GM18502 (cell line): Measurements from ENCODE around the gene MZF1.
"Not testable (repeated sequence)": the region's sequence is repeated elsewhere in the genome, so short reads cannot be mapped to it uniquely, and the experiment has no call there.

Experiments used
- ATAC-seq: cut with Tn5 transposase; IDR thresholded peaks from one replicate; pipeline ENCODE4 v1.9.1; 2021; ENCODE audit warnings: mild to moderate bottlenecking; ENCODE audit not compliant: unreplicated experiment, poor library complexity

The MZF1 gene

DNA sequence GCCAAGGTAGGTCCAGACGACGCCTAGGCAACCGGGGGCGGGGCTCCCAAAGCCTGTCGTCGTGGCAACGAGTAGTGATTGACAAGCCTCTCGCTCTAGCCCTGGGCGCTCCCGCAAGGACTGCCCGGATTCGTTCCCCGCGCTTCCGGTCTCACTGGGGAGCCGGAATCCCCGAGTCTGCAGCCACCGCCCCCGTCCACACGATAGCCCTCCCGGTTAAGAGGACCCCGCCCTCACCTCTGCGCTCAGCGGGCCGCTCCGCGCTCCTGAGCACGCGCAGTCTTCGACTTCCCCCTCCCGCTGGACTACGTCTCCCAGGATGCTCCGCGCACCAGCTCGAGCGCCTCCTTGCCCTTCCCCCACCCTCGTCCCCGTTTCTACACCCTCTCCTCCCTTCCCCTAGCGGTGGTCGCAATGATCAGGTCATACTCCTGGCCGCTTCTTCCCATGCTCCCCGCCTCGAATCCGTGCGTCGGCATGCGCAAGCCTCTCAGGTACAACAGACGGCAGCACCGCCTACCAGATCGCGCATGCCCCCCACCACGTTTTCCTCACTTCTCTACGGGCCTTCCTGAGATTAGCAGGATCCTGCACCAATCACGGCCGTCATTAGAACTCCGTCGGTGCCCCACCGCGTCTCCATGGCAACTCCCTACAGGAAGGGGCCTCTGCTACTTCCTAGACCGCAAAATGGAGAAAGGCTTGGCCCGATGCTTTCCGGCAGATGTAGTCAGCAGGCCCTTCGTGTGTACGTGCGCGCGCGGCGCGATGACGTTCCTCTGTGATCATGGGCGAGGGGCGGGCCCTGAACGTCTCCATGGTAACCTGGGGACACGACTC is at the start of gene MZF1:
MZF1 (minus strand) TSS at position 518 of the 840 bp plus-strand sequence. CDS start 1,946 bp downstream, outside the sequence.
- peak; percentile 56 for ATAC-seq

DNA sequence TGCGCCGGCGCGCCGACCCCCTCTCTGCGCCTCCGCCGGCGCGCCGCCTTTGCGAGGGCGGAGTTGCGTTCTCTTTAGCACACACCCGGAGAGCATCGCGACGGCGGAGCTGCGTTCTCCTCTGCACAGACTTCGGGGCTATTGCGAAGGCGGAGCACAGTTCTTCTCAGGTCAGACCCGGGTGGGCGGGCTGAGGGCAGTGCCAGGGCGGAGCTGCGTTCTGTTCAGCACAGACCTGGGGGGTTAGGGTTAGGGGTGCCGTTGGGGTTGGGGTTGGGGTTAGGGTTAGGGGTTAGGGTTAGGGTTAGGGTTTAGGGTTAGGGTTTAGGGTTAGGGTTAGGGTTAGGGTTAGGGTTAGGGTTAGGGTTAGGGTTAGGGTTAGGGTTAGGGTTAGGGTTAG is 34.1 kb upstream of the MZF1 start:
- ATAC-seq = not testable (repeated sequence)

- ATAC-seq = not testable (repeated sequence)
Measured at GRCh38 chr19:58606251-58606896, 33.2 kb upstream of the MZF1 start.

- no peak for ATAC-seq
Measured at GRCh38 chr19:58586133-58586765, 13.1 kb upstream of the MZF1 start.

- no peak for ATAC-seq
Measured at GRCh38 chr19:58585442-58586132, 12.5 kb upstream of the MZF1 start.

DNA sequence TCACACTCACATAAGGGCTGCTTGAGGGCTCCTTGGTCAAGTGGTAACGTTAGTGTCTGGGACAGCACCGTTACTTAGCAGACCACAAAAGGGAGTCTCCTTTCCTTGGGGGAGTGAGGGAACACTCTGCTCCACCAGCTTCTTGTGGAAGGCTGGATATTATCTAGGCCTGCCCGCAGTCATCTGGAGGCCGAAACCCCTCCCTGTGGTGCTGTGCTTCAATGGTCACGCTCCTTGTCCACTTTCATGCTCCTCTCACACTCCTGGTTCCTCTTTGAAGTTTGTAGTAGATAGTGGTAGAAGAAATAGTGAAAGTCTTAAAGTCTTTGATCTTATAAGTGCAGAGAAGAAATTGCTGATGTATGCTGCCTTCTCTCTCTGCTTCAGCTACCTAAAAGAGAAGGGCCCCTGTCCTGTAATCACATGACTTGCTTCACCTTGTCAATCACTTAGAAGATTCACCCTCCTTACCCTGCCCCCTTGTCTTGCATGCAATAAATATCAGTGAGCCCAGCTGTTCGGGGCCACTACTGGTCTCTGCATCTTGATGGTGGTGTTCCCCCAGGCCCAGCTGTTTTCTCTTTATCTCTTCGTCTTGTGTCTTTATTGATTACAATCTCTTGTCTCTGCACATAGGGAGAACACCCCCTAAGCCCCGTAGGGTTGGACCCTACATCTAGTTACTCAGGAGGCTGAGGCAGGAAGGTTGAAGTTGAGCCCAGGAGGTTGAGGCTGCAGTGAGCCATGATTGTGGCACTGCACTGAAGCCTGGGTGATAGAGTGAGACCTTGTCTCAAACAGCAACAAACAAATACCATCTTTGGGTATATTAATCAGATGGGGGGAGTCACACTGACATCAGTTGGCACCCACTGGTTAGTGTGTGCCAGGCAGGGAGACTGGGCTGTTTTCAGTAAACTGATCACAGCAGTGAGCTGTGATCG is 11.6 kb upstream of the MZF1 start:
- ATAC-seq = no peak

DNA sequence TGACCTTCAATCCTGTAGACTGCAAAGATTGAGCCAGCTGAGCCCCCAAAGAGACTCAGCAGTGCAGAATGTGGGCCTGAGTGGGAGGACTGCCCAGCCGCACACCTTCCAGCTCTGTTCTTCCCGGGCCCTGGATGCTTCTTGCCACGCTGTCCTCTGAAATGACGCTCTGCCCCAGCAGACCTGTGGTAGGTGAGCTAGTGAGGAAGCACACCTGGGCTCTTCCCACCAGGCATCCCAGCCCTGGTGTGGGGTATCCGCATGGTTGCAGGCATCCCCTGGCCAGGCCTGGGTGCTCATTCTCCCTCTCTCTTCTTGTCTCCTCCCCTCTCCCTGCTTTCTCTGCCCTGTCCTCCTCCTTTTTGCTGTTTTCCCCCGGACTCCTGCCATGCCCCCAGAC is 9.8 kb upstream of the MZF1 start:
- ATAC-seq = no peak

DNA sequence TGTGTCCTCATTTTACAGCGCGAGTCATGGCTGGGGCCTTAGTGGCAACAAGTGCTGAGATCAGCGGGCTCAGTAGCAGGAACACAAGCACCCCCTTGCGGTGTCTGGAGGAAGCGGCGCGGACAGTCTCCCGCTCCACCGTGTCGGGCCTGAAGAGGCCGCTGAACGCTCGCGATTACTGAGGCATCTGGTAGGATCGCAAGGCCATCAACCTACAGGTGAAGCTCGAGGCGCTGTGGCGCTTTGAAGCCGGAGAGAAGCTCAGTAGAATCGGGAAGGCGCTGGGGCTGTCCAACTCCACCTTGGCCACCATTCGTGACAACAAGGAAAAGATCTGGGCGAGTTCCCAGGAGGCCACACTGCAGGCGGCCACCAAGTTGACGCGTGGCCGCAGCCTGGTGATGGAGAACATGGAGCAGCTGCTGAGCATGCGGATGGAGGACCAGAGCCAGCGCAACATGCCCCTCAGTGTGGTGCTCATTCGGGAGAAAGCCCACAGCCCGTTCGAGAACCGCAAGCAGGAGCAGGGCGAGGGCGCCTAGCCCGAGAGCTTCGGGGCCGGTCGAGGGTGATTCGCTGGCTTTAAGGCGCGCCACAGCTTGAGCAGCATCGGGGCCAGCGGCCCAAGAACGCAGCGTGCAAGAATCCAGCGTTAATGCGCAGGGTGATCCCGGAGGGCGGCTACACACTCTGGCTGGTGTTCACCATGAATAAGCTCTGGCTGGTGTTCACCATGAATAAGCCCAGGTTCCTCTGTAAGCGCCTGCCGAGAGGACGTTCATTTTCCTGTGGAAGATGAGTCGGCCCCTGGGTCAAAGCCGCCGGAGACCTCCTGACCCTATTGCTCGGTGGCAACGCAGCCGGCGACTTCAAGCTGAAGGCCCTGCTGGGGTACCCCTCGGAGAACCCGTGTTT is 8.3 kb upstream of the MZF1 start:
- ATAC-seq = no peak

GRCh38 chr19:58579473-58580142 is 6.5 kb upstream of the MZF1 start:
- ATAC-seq = no peak

GRCh38 chr19:58578012-58578925 is 5.1 kb upstream of the MZF1 start:
- ATAC-seq = no peak

- not testable (repeated sequence) for ATAC-seq
Measured at GRCh38 chr19:58577581-58577980, 4.4 kb upstream of the MZF1 start.

GRCh38 chr19:58575183-58576041 is 2.3 kb upstream of the MZF1 start:
- peak; percentile 40 for ATAC-seq

DNA sequence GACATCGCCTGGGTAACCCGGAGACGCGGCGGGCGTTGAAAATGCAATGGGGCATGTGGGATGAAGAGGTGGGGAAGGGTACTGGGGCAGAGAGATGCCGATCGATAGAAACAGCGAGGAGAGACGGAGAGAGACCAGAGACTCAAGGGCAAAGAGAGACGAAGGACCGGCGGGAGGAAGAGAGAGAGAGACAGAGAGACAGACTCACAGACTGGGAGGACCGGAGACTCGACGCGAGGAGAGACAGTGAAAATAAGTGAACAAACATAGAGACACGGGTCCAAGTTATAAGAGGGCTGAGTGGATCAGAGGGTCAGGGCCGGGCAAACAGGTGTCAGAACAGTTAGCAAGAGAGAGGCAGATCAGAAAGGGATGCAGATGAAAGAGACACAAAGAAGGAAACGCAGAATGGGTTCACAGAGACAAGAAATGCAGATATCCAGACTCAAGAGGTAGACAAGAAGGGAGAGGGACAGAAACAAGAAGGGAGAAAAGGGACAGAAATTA is 576 bp upstream of the MZF1 start:
- ATAC-seq = no peak

DNA sequence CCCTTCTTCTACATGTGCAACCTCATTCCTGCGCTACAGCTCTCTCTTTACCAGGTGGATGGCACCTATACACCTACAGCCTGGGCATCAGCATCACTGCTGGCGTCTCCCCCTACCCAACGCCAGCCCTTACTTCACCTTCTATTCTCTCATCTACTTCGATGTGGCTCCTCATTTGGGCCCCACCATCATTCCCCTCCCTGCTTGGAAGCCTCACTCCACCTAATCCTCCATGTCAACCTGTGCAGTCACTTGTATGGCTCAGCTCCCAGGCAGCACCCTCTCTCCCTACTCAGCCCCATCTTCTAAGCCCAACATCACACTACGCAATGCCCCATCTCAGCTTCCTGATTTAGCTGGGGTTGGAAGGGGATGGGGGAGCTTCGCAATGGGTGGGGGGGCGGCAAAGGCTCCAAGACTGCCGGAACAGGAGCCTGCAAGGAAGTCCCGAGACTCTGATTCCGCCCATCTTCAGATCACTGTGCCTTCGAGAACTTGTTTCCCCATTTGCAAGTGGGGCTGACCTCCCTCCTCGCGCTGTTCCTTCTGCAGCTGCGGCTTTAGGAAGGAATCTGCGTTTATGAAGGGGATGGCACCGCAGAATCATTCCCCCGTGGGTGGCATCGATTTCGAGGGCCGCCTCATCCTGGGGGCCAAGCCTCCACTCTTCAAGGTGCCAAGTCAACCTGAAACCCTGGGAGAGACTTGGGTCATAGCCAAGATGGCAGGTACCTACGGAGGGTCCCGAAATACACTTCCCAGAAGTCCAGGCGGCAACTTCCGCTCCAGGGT is 913 bp downstream of the MZF1 start:
- ATAC-seq = no peak

- no peak for ATAC-seq
Measured at GRCh38 chr19:58571575-58571947, 1.6 kb downstream of the MZF1 start.
